Measurements from ENCODE around the gene DEGS1.
A peak's percentile ranks its signal among the peaks of the same experiment; 100 is the strongest.
"Not testable (repeated sequence)": the region's sequence is repeated elsewhere in the genome, so short reads cannot be mapped to it uniquely, and the experiment has no call there.

DEGS1 gene

GRCh38 chr1:224182057-224182865, 779 bp upstream of the DEGS1 start:
- DNase-seq, result peak; percentile 85

GRCh38 chr1:224183591-224184312, 712 bp downstream of the DEGS1 start:
- peak; percentile 76 for DNase-seq

- DNase-seq, result no peak
Observed at GRCh38 chr1:224185208-224185607, 2.2 kb downstream of the DEGS1 start.

GRCh38 chr1:224188286-224188685, 5.2 kb downstream of the DEGS1 start:
- peak; percentile 72 for DNase-seq

GRCh38 chr1:224189561-224189960, 6.5 kb downstream of the DEGS1 start:
- no peak for DNase-seq

- DNase-seq, result peak; percentile 81
Observed at GRCh38 chr1:224192082-224192788, 9.2 kb downstream of the DEGS1 start.

- DNase-seq, result peak; percentile 51
Observed at GRCh38 chr1:224193319-224193966, 10.4 kb downstream of the DEGS1 start.

- no peak for DNase-seq
Observed at GRCh38 chr1:224196813-224197600, 14.0 kb downstream of the DEGS1 start.

- no peak for DNase-seq
Observed at GRCh38 chr1:224198572-224198971, 15.5 kb downstream of the DEGS1 start.

- no peak for DNase-seq
Observed at GRCh38 chr1:224199679-224200078, 16.6 kb downstream of the DEGS1 start.

- no peak for DNase-seq
Observed at GRCh38 chr1:224201383-224201782, 18.3 kb downstream of the DEGS1 start.

- no peak for DNase-seq
Observed at GRCh38 chr1:224201853-224202252, 18.8 kb downstream of the DEGS1 start.

- no peak for DNase-seq
Observed at GRCh38 chr1:224203243-224204016, 20.4 kb downstream of the DEGS1 start.

GRCh38 chr1:224205438-224205840, 22.4 kb downstream of the DEGS1 start:
- DNase-seq, result peak; percentile 58

GRCh38 chr1:224205931-224206538, 23.0 kb downstream of the DEGS1 start:
- DNase-seq, result not testable (repeated sequence)

- no peak for DNase-seq
Observed at GRCh38 chr1:224211206-224211962, 28.3 kb downstream of the DEGS1 start.

- DNase-seq, result no peak
Observed at GRCh38 chr1:224212618-224213061, 29.6 kb downstream of the DEGS1 start.

- DNase-seq, result no peak
Observed at GRCh38 chr1:224213438-224214119, 30.5 kb downstream of the DEGS1 start.

- no peak for DNase-seq
Observed at GRCh38 chr1:224216382-224216781, 33.3 kb downstream of the DEGS1 start.
